Measurements from ENCODE around the gene DHX16.

DHX16 gene

GRCh38 chr6:30645989-30646388, 26.8 kb downstream of the DHX16 start:
- Histone ChIP-seq H3K4me2 (ENCODE audit: low read depth, low read length) (peak overlapping the region; percentile 77), H3F3A (ENCODE audit: insufficient read depth, low read length) (peaks cover 4% of the 10 kb centered on the region; the same call in 1 of the 2 replicates), H3K9ac (ENCODE audit: low read length) (no peak overlapping the region), H3K36me3 (replicated peaks; ENCODE audit: insufficient read depth, low read length) (peaks cover 4% of the 10 kb centered on the region; the same call in 1 of the 2 replicates), H3K27me3 (replicated peaks; ENCODE audit: insufficient read depth, low read length) (no peaks in the 10 kb centered on the region), H2AFZ (ENCODE audit: low read length) (no peak overlapping the region), H3K4me3 (ENCODE audit: low read length) (no peak overlapping the region), H3K27ac (ENCODE audit: low read length) (no peak overlapping the region), H3K4me1 (ENCODE audit: low read length) (peaks cover 5% of the 10 kb centered on the region; the same call in 1 of the 2 replicates), H3K9me2 (replicated peaks; ENCODE audit: insufficient read depth, low read length) (no peaks in the 10 kb centered on the region), H3K9me3 (replicated peaks; ENCODE audit: insufficient read depth, low read length) (no peaks in the 10 kb centered on the region), H3K79me2 (ENCODE audit: low read length) (peaks cover 42% of the 10 kb centered on the region), H4K20me1 (ENCODE audit: insufficient read depth, low read length) (no peaks in the 10 kb centered on the region)
- TF ChIP-seq EZH2 (optimal IDR thresholded peaks at IDR 0.05; ENCODE audit: low read depth, low read length): no peak
- no peak for TF ChIP-seq EZH2phosphoT487 (IDR thresholded peaks at IDR 0.05; ENCODE audit: low read length)
- TF ChIP-seq CTCF (IDR thresholded peaks at IDR 0.05; ENCODE audit: low read length): no peak
- DNase-seq: no peak

DNA sequence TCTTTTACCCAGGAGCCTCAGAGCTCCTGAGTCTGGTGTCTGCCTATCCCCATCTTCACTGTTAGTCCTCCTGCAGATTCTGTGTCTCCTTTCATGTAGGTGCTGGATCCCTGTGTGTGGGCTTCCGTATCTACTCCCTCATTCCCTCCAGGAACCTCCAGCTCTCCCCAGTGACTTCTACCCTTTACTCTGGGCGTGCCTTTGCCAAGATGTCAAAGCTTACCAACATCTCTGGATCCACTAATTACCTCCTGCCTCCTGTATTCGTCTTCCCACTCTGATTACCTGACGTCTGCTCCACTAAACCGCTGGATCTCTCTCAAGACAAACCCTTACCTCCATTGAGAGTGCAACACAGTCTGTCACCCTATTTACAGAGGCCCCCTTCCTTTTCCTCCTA, 28.0 kb downstream of the DHX16 start:
- Histone ChIP-seq H3K27me3 (replicated peaks; ENCODE audit: insufficient read depth, low read length) (no peaks in the 10 kb centered on the region), H3K9ac (ENCODE audit: low read length) (no peak overlapping the region), H2AFZ (ENCODE audit: low read length) (no peak overlapping the region), H3F3A (ENCODE audit: insufficient read depth, low read length) (0 out of 2 replicates have a peak, but pooled peaks cover 4% of the 10 kb centered on the region), H3K27ac (ENCODE audit: low read length) (no peak overlapping the region), H3K4me1 (ENCODE audit: low read length) (peaks cover 5% of the 10 kb centered on the region; the same call in 1 of the 2 replicates), H3K79me2 (ENCODE audit: low read length) (peaks cover 39% of the 10 kb centered on the region), H4K20me1 (ENCODE audit: insufficient read depth, low read length) (no peaks in the 10 kb centered on the region), H3K4me3 (ENCODE audit: low read length) (no peak overlapping the region), H3K9me2 (replicated peaks; ENCODE audit: insufficient read depth, low read length) (no peaks in the 10 kb centered on the region), H3K36me3 (replicated peaks; ENCODE audit: insufficient read depth, low read length) (peaks cover 4% of the 10 kb centered on the region; the same call in 1 of the 2 replicates), H3K4me2 (ENCODE audit: low read depth, low read length) (no peak overlapping the region), H3K9me3 (replicated peaks; ENCODE audit: insufficient read depth, low read length) (no peaks in the 10 kb centered on the region)
- TF ChIP-seq CTCF (IDR thresholded peaks at IDR 0.05; ENCODE audit: low read length) (no peak), EZH2 (optimal IDR thresholded peaks at IDR 0.05; ENCODE audit: low read depth, low read length) (no peak), EZH2phosphoT487 (IDR thresholded peaks at IDR 0.05; ENCODE audit: low read length) (no peak)
- no peak for DNase-seq

DNA sequence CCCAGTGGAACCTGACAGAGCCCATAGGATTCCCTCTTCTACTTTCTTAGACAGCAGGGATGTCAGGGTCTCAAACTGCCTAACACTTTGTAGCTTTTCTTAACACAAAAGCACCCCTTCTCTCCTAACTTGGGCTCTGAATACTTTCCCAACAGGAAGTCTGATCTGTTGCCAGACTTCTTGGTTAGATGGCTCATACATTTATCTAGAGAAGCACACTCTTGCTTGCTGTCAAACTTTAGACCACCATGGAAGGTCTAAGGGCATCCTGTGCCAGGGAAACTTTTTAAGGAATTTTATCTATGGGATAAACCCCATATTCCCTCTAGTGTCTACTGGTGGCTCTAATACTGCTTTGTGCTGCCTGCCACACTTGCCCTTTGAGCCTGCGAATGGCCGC, 29.1 kb downstream of the DHX16 start:
- Histone ChIP-seq H3K9me3 (replicated peaks; ENCODE audit: insufficient read depth, low read length) (no peaks in the 10 kb centered on the region), H3K4me1 (ENCODE audit: low read length) (peaks cover 5% of the 10 kb centered on the region; the same call in 1 of the 2 replicates), H3K27ac (ENCODE audit: low read length) (no peak overlapping the region), H3K4me2 (ENCODE audit: low read depth, low read length) (no peak overlapping the region), H3K79me2 (ENCODE audit: low read length) (peaks cover 30% of the 10 kb centered on the region), H3K9ac (ENCODE audit: low read length) (no peak overlapping the region), H4K20me1 (ENCODE audit: insufficient read depth, low read length) (no peaks in the 10 kb centered on the region), H3K36me3 (replicated peaks; ENCODE audit: insufficient read depth, low read length) (no peaks in the 10 kb centered on the region), H2AFZ (ENCODE audit: low read length) (no peak overlapping the region), H3K9me2 (replicated peaks; ENCODE audit: insufficient read depth, low read length) (no peaks in the 10 kb centered on the region), H3K27me3 (replicated peaks; ENCODE audit: insufficient read depth, low read length) (no peaks in the 10 kb centered on the region), H3F3A (ENCODE audit: insufficient read depth, low read length) (0 out of 2 replicates have a peak, but pooled peaks cover 4% of the 10 kb centered on the region), H3K4me3 (ENCODE audit: low read length) (no peak overlapping the region)
- no peak for DNase-seq
- TF ChIP-seq CTCF (IDR thresholded peaks at IDR 0.05; ENCODE audit: low read length): no peak
- no peak for TF ChIP-seq EZH2 (optimal IDR thresholded peaks at IDR 0.05; ENCODE audit: low read depth, low read length)
- no peak for TF ChIP-seq EZH2phosphoT487 (IDR thresholded peaks at IDR 0.05; ENCODE audit: low read length)
